HCT116 (cell line): ENCODE measurements around the gene GGT5. TPM values are rescaled to one million over a fixed set of nuclear protein-coding genes. Genes with fewer than 3 reads are reported as not detected.

Source experiments
- ATAC-seq: fragments of 200-7000 bp; cut with Tn5 transposase; 2 replicates; pipeline ENCODE4 v1.9.1; 2020; ENCODE audit warnings: mild to moderate bottlenecking, moderate library complexity
- BruUV-seq: library from RNA; stranded (reverse); fragments of 400-500 nt; replicated peaks from 2 replicates; lab custom pipeline; 2021; lab: Mats Ljungman, UMichigan
- CTCF ChIA-PET: fragments of 300-600 bp; sonication (Branson Sonifier 250); formaldehyde crosslinking; loops from one replicate; lab custom pipeline; 2021; ENCODE audit warnings: antibody characterized with exemption; lab: Charles Lee
- POLR2A ChIA-PET: fragments of 300-600, 350-600 bp; sonication (Branson Sonifier 250); formaldehyde crosslinking; loops from one replicate; lab custom pipeline; 2021; ENCODE audit warnings: antibody characterized with exemption; lab: Charles Lee
- RAD21 ChIA-PET, 2 experiments: fragments of 300-600 bp; sonication (Branson Sonifier 250); formaldehyde crosslinking; loops; one replicate each; lab custom pipeline; 2023; ENCODE audit warnings: low total read pairs in 2 of 2; ENCODE audit not compliant: uncharacterized antibody in 2 of 2, unreplicated experiment in 2 of 2, low non-redundant PET in 1 of 2; lab: Charles Lee
- DNase-seq: peaks from one replicate; pipeline ENCODE4 v3.0.0-alpha.2; 2010; ENCODE audit warnings: low read depth, low spot score
- H2AFZ ChIP-seq: fragments of 200-600 bp; shearing (Covaris generic), sonication (generic); 2 replicates; pipeline ENCODE4 v1.6.1; 2017; ENCODE audit warnings: low read depth, mixed run types, mixed read lengths, antibody characterized with exemption, low read length; ENCODE audit not compliant: poor library complexity, severe bottlenecking
- H3K27ac ChIP-seq: 2 replicates; pipeline ENCODE4 v1.5.1; 2012; ENCODE audit warnings: low read depth, low read length
- H3K27me3 ChIP-seq: fragments of 200-600 bp; sonication (generic); 2 replicates; pipeline ENCODE4 v1.6.1; 2016; ENCODE audit warnings: mixed run types, low read length, mixed read lengths; ENCODE audit not compliant: insufficient read depth
- H3K36me3 ChIP-seq, 2 experiments: fragments of 200-500 bp in 1 of 2; fragments of 200-600 bp in 1 of 2; sonication (Bioruptor generic) in 1 of 2; sonication (generic) in 1 of 2; 2 replicates each; pipeline versions ENCODE4 v1.5.1 to v1.6.1; 2014 to 2016; ENCODE audit warnings: low read length in 2 of 2, inconsistent platforms in 1 of 2, mixed read lengths in 1 of 2, mixed run types in 1 of 2; ENCODE audit not compliant: insufficient read depth in 2 of 2, control insufficient read depth in 1 of 2
- H3K4me1 ChIP-seq, 2 experiments: fragments of 200-600 bp in 1 of 2; sonication (generic) in 1 of 2; 2 replicates each; pipeline versions ENCODE4 v1.5.1 to v1.6.1; 2012 to 2017; ENCODE audit warnings: low read length in 2 of 2, inconsistent platforms in 1 of 2, mild to moderate bottlenecking in 1 of 2, mixed read lengths in 1 of 2, mixed run types in 1 of 2, moderate library complexity in 1 of 2; ENCODE audit not compliant: insufficient read depth in 2 of 2, control insufficient read depth in 1 of 2
- H3K4me2 ChIP-seq: fragments of 200-600 bp; sonication (generic); 2 replicates; pipeline ENCODE4 v1.6.1; 2017; ENCODE audit warnings: mixed run types, low read length, mixed read lengths
- H3K4me3 ChIP-seq, 2 experiments: fragments of 200-600 bp in 1 of 2; sonication (generic) in 1 of 2; replicated peaks in 1 of 2; 2 replicates each; pipeline ENCODE4 v1.5.1; 2011 to 2016; ENCODE audit warnings: low read length in 2 of 2, control low read depth in 1 of 2, low read depth in 1 of 2, mild to moderate bottlenecking in 1 of 2, mixed read lengths in 1 of 2, mixed run types in 1 of 2
- H3K79me2 ChIP-seq: fragments of 200-600 bp; sonication (generic); 2 replicates; pipeline ENCODE4 v1.6.1; 2017; ENCODE audit warnings: mild to moderate bottlenecking, mixed run types, low read length, moderate library complexity, mixed read lengths; ENCODE audit not compliant: insufficient read depth
- H3K9ac ChIP-seq: fragments of 200-600 bp; sonication (generic); 2 replicates; pipeline ENCODE4 v1.6.1; 2016; ENCODE audit warnings: low read length, mixed read lengths
- H3K9me2 ChIP-seq: fragments of 200-600 bp; sonication (generic), shearing (Covaris generic); 2 replicates; pipeline ENCODE4 v1.6.1; 2017; ENCODE audit warnings: mixed run types, mild to moderate bottlenecking, moderate library complexity; ENCODE audit not compliant: insufficient read depth
- H3K9me3 ChIP-seq, 2 experiments: fragments of 200-500 bp in 1 of 2; fragments of 200-600 bp in 1 of 2; sonication (Bioruptor generic) in 1 of 2; sonication (generic) in 1 of 2; 2 replicates each; pipeline ENCODE4 v1.6.1; 2014 to 2017; ENCODE audit warnings: low read length in 2 of 2, mixed read lengths in 2 of 2, inconsistent platforms in 1 of 2, low read depth in 1 of 2, mild to moderate bottlenecking in 1 of 2, mixed run types in 1 of 2, moderate library complexity in 1 of 2; ENCODE audit not compliant: control insufficient read depth in 1 of 2, insufficient read depth in 1 of 2
- H4K20me1 ChIP-seq: fragments of 200-600 bp; sonication (generic), shearing (Covaris generic); 2 replicates; pipeline ENCODE4 v1.6.1; 2017; ENCODE audit warnings: mixed run types, mild to moderate bottlenecking, moderate library complexity; ENCODE audit not compliant: insufficient read depth
- POLR2A ChIP-seq: IDR thresholded peaks from 2 replicates; pipeline ENCODE4 v1.7.0; 2011; ENCODE audit warnings: borderline replicate concordance; ENCODE audit not compliant: insufficient read depth, insufficient read length; ENCODE audit errors: extremely low read depth
- YY1 ChIP-seq: IDR thresholded peaks from 2 replicates; pipeline ENCODE4 v1.6.1; 2011; ENCODE audit warnings: low read length, low read depth, moderate library complexity, mild to moderate bottlenecking; ENCODE audit not compliant: insufficient replicate concordance; ENCODE audit errors: extremely low read depth
- ZBTB33 ChIP-seq: IDR thresholded peaks from 2 replicates; pipeline ENCODE4 v1.6.1; 2011; ENCODE audit warnings: mild to moderate bottlenecking, low read length, moderate library complexity; ENCODE audit not compliant: insufficient replicate concordance; ENCODE audit errors: extremely low read depth
- ZNF274 ChIP-seq: fragments of 200-500 bp; sonication (Bioruptor generic); IDR thresholded peaks from 2 replicates; pipeline ENCODE4 v1.6.1; 2014; ENCODE audit warnings: mild to moderate bottlenecking, low read depth, low read length, inconsistent platforms
- intact Hi-C: fragments of 100-400 bp; cut with micrococcal nuclease; formaldehyde crosslinking; loops from 2 replicates; pipeline ENCODE4 v1.10.0; 2022
- total RNA-seq: library from RNA; stranded (reverse); gene quantifications from one replicate; pipeline ENCODE4 v1.2.1, GENCODE V29; 2021; ENCODE audit not compliant: unreplicated experiment
- TF ChIP-seq, protein P1 (sequence below): IDR thresholded peaks from 2 replicates; pipeline ENCODE4 v1.6.1; 2012; ENCODE audit warnings: low read depth
- TF ChIP-seq, protein P2 (sequence below): IDR thresholded peaks from 2 replicates; pipeline ENCODE4 v1.6.1; 2012

GGT5 gene
- total RNA-seq, 1 experiment from 2014 or later: 0.57 TPM

- TF ChIP-seq, protein P1, sequence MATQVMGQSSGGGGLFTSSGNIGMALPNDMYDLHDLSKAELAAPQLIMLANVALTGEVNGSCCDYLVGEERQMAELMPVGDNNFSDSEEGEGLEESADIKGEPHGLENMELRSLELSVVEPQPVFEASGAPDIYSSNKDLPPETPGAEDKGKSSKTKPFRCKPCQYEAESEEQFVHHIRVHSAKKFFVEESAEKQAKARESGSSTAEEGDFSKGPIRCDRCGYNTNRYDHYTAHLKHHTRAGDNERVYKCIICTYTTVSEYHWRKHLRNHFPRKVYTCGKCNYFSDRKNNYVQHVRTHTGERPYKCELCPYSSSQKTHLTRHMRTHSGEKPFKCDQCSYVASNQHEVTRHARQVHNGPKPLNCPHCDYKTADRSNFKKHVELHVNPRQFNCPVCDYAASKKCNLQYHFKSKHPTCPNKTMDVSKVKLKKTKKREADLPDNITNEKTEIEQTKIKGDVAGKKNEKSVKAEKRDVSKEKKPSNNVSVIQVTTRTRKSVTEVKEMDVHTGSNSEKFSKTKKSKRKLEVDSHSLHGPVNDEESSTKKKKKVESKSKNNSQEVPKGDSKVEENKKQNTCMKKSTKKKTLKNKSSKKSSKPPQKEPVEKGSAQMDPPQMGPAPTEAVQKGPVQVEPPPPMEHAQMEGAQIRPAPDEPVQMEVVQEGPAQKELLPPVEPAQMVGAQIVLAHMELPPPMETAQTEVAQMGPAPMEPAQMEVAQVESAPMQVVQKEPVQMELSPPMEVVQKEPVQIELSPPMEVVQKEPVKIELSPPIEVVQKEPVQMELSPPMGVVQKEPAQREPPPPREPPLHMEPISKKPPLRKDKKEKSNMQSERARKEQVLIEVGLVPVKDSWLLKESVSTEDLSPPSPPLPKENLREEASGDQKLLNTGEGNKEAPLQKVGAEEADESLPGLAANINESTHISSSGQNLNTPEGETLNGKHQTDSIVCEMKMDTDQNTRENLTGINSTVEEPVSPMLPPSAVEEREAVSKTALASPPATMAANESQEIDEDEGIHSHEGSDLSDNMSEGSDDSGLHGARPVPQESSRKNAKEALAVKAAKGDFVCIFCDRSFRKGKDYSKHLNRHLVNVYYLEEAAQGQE: no peak
- TF ChIP-seq YY1: no peak
- TF ChIP-seq POLR2A: no peak
- TF ChIP-seq ZNF274: no peak
These were observed 36.7 kb downstream of the GGT5 start (continued) for GRCh38 chr22:24208012-24208749.

GRCh38 chr22:24207264-24208011 lies 37.4 kb downstream of the GGT5 start:
- Histone ChIP-seq H3K27me3 (no peaks in the 10 kb centered on the region), H3K4me1 (peaks cover 78 to 90% of the 10 kb centered on the region in 2 experiments), H4K20me1 (no peaks in the 10 kb centered on the region), H3K4me3 (peak overlapping the region in 1 of 2 experiments; percentile 26; a peak in 2 of 4 replicates), H3K79me2 (no peaks in the 10 kb centered on the region), H3K4me2 (peak overlapping the region; percentile 71), H3K9me3 (no peaks in the 10 kb centered on the region), H3K9me2 (no peaks in the 10 kb centered on the region), H3K9ac (peak overlapping the region; percentile 65)
- intact Hi-C loops: no loop called here
- RAD21 ChIA-PET: no interaction called here
- DNase-seq: no peak
- TF ChIP-seq, protein P2, sequence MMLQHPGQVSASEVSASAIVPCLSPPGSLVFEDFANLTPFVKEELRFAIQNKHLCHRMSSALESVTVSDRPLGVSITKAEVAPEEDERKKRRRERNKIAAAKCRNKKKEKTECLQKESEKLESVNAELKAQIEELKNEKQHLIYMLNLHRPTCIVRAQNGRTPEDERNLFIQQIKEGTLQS: 0 out of 2 replicates have a peak, but pooled peaks have one; percentile 21
- no peak for TF ChIP-seq ZBTB33
- TF ChIP-seq, all 23 proteins: peak for 1
- ChIA-PET POLR2A (interaction anchor here (1.0 to 1.2 kb wide), 2 partner anchors 11 to 18 kb away, joined by 3 to 4 read pairs; no protein-coding TSS in a partner anchor), CTCF (interaction anchor here (0.9 to 1.7 kb wide), 3 partner anchors 17 to 32 kb away, joined by 3 to 13 read pairs (median 3); no protein-coding TSS in a partner anchor)
- Histone ChIP-seq H2AFZ (peak overlapping the region; percentile 9), H3K36me3 (no peaks in the 10 kb centered on the region), H3K27ac (peak overlapping the region; percentile 100)
- BruUV-seq: TSS peak; percentile 75
- ATAC-seq: peak; percentile 58
